ENCODE data around the gene NMNAT2. TPM values are rescaled to one million over a fixed set of nuclear protein-coding genes. Genes with fewer than 3 reads are reported as not detected.

The NMNAT2 gene
- total RNA-seq, 1 experiment from 2014 or later, result 8.8 TPM

DNA sequence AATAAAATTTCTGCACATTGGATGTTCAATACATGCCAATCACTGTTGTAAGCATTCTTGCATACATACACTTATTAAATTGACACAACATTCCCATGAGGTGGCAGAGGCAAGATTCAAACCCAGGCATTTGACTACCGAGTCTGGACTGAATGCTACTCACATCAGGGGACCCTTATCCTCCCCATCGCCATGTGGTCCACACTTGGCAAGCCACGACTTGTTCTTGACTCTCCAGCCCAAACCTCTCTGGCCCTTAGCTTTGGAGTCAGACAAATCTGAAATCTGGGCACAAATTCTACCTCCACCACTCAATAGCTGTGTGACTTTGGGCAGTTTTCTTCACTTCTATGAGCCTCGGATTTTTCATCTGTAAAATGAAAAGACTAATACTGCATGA is 57.1 kb downstream of the NMNAT2 start:
- ATAC-seq (no peak), DNase-seq (ENCODE audit: low spot score) (no peak)
- Mint-ChIP-seq H3K4me3 (no peak overlapping the region), H3K36me3 (no peaks in the 10 kb centered on the region), H3K9me3 (peaks cover 7% of the 10 kb centered on the region; the same call in 1 of the 2 replicates), H3K27me3 (ENCODE audit: low read depth) (no peaks in the 10 kb centered on the region), H3K4me1 (0 out of 2 replicates have a peak, but pooled peaks cover 4% of the 10 kb centered on the region), H3K27ac (0 out of 2 replicates have a peak overlapping the region, but pooled peaks have one; percentile 20)
- POLR2A ChIA-PET, result no interaction called here
- TF ChIP-seq, protein P1, sequence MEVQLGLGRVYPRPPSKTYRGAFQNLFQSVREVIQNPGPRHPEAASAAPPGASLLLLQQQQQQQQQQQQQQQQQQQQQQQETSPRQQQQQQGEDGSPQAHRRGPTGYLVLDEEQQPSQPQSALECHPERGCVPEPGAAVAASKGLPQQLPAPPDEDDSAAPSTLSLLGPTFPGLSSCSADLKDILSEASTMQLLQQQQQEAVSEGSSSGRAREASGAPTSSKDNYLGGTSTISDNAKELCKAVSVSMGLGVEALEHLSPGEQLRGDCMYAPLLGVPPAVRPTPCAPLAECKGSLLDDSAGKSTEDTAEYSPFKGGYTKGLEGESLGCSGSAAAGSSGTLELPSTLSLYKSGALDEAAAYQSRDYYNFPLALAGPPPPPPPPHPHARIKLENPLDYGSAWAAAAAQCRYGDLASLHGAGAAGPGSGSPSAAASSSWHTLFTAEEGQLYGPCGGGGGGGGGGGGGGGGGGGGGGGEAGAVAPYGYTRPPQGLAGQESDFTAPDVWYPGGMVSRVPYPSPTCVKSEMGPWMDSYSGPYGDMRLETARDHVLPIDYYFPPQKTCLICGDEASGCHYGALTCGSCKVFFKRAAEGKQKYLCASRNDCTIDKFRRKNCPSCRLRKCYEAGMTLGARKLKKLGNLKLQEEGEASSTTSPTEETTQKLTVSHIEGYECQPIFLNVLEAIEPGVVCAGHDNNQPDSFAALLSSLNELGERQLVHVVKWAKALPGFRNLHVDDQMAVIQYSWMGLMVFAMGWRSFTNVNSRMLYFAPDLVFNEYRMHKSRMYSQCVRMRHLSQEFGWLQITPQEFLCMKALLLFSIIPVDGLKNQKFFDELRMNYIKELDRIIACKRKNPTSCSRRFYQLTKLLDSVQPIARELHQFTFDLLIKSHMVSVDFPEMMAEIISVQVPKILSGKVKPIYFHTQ (CRISPR knock-in tag; IDR thresholded peaks at IDR 0.05), result no peak
- no peak for TF ChIP-seq ZNF121 (CRISPR knock-in tag; IDR thresholded peaks at IDR 0.05)
- no peak for TF ChIP-seq ZNF512 (CRISPR knock-in tag; IDR thresholded peaks at IDR 0.05; ENCODE audit: borderline replicate concordance)
- TF ChIP-seq SMAD3 (CRISPR knock-in tag; IDR thresholded peaks at IDR 0.05; ENCODE audit: borderline replicate concordance), result no peak
- TF ChIP-seq ATF6 (CRISPR knock-in tag; IDR thresholded peaks at IDR 0.05), result no peak
- no peak for TF ChIP-seq ATF2 (CRISPR knock-in tag; IDR thresholded peaks at IDR 0.05; ENCODE audit: borderline replicate concordance, low read depth)
- TF ChIP-seq KAT7 (CRISPR knock-in tag; IDR thresholded peaks at IDR 0.05; ENCODE audit: borderline replicate concordance), result no peak
- no peak for TF ChIP-seq E2F1 (CRISPR knock-in tag; IDR thresholded peaks at IDR 0.05)
- TF ChIP-seq TEAD4 (CRISPR knock-in tag; IDR thresholded peaks at IDR 0.05), result no peak
- TF ChIP-seq NR1H2 (CRISPR knock-in tag; IDR thresholded peaks at IDR 0.05), result no peak
- CTCF ChIA-PET, result no interaction called here

- Mint-ChIP-seq H3K9me3 (peaks cover 7% of the 10 kb centered on the region; the same call in 1 of the 2 replicates), H3K27me3 (ENCODE audit: low read depth) (no peaks in the 10 kb centered on the region), H3K4me1 (0 out of 2 replicates have a peak, but pooled peaks cover 4% of the 10 kb centered on the region), H3K27ac (no peak overlapping the region), H3K36me3 (no peaks in the 10 kb centered on the region), H3K4me3 (no peak overlapping the region)
- CTCF ChIA-PET, result no interaction called here
- POLR2A ChIA-PET, result no interaction called here
- TF ChIP-seq ATF1 (CRISPR knock-in tag; IDR thresholded peaks at IDR 0.05), result no peak
- no peak for TF ChIP-seq HMGXB4 (CRISPR knock-in tag; IDR thresholded peaks at IDR 0.05)
- TF ChIP-seq, protein P2, sequence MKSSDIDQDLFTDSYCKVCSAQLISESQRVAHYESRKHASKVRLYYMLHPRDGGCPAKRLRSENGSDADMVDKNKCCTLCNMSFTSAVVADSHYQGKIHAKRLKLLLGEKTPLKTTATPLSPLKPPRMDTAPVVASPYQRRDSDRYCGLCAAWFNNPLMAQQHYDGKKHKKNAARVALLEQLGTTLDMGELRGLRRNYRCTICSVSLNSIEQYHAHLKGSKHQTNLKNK (CRISPR knock-in tag; IDR thresholded peaks at IDR 0.05), result no peak
- no peak for TF ChIP-seq OVOL2 (CRISPR knock-in tag; IDR thresholded peaks at IDR 0.05; ENCODE audit: borderline replicate concordance)
- no peak for TF ChIP-seq ATF6 (CRISPR knock-in tag; IDR thresholded peaks at IDR 0.05)
- TF ChIP-seq NR1H2 (CRISPR knock-in tag; IDR thresholded peaks at IDR 0.05), result no peak
- no peak for TF ChIP-seq ZNF263 (CRISPR knock-in tag; IDR thresholded peaks at IDR 0.05; ENCODE audit: low read depth)
- TF ChIP-seq, protein P3, sequence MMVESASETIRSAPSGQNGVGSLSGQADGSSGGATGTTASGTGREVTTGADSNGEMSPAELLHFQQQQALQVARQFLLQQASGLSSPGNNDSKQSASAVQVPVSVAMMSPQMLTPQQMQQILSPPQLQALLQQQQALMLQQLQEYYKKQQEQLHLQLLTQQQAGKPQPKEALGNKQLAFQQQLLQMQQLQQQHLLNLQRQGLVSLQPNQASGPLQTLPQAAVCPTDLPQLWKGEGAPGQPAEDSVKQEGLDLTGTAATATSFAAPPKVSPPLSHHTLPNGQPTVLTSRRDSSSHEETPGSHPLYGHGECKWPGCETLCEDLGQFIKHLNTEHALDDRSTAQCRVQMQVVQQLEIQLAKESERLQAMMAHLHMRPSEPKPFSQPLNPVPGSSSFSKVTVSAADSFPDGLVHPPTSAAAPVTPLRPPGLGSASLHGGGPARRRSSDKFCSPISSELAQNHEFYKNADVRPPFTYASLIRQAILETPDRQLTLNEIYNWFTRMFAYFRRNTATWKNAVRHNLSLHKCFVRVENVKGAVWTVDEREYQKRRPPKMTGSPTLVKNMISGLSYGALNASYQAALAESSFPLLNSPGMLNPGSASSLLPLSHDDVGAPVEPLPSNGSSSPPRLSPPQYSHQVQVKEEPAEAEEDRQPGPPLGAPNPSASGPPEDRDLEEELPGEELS (CRISPR knock-in tag; IDR thresholded peaks at IDR 0.05), result no peak
- TF ChIP-seq NFE2L1 (CRISPR knock-in tag; IDR thresholded peaks at IDR 0.05), result no peak
- DNase-seq (ENCODE audit: low spot score) (no peak), ATAC-seq (no peak)
Observed at GRCh38 chr1:183360473-183360872, 57.7 kb downstream of the NMNAT2 start.
